Kidney (tissue), 14 donors: ENCODE results near the gene MKNK2. TPM values are rescaled to one million over a fixed set of nuclear protein-coding genes. Genes with fewer than 3 reads are reported as not detected.

Experiments used
- DNase-seq, 5 donors: peaks; one replicate each; pipeline ENCODE4 v3.0.0-alpha.2; 2013 to 2020
- FAIRE-seq: peaks from 2 replicates; lab custom pipeline; 2012; peaks lifted over from hg19 to GRCh38; lab: Jason Lieb, UNC
- H3K27ac ChIP-seq, 2 donors: one replicate each; pipeline ENCODE4 v1.7.0; 2013; ENCODE audit warnings: low read depth in 2 of 2, low read length in 2 of 2, inconsistent platforms in 1 of 2
- H3K27me3 ChIP-seq: one replicate; pipeline ENCODE4 v1.7.1; 2013; ENCODE audit warnings: low read length, inconsistent platforms; ENCODE audit not compliant: control insufficient read depth, insufficient read depth
- H3K36me3 ChIP-seq, 3 donors: one replicate each; pipeline versions ENCODE4 v1.7.0 to v1.7.1; 2013; ENCODE audit warnings: low read length in 3 of 3, control low read depth in 1 of 3, inconsistent platforms in 1 of 3; ENCODE audit not compliant: insufficient read depth in 3 of 3, control insufficient read depth in 2 of 3
- H3K4me1 ChIP-seq, 3 donors: one replicate each; pipeline versions ENCODE4 v1.7.0 to v1.7.1; 2013; ENCODE audit warnings: low read length in 3 of 3, inconsistent platforms in 1 of 3, low read depth in 1 of 3; ENCODE audit not compliant: control insufficient read depth in 2 of 3, insufficient read depth in 2 of 3
- H3K4me3 ChIP-seq, 3 donors: one replicate each; pipeline versions ENCODE4 v1.7.0 to v1.8.1; 2013; ENCODE audit warnings: low read length in 3 of 3, control low read depth in 1 of 3, inconsistent platforms in 1 of 3
- H3K9ac ChIP-seq, 3 donors: one replicate each; pipeline versions ENCODE4 v1.7.0 to v1.7.1; 2013; ENCODE audit warnings: low read length in 3 of 3, control low read depth in 1 of 3, inconsistent platforms in 1 of 3
- H3K9me3 ChIP-seq, 3 donors: one replicate each; pipeline versions ENCODE4 v1.7.0 to v1.7.1; 2013; ENCODE audit warnings: low read length in 3 of 3, control low read depth in 1 of 3, inconsistent platforms in 1 of 3; ENCODE audit not compliant: control insufficient read depth in 2 of 3, insufficient read depth in 1 of 3
- intact Hi-C: fragments of 100-400 bp; cut with DNase I; formaldehyde crosslinking; loops from one replicate; pipeline ENCODE4 v1.11.1; 2022
- polyA plus RNA-seq: library from polyadenylated mRNA; stranded (reverse); fragments of 350-450 nt; fragmentation: Illumina TruSeq; extraction: RNeasy Lipid Tissue Mini Kit (QIAGEN cat#74804); gene quantifications from one replicate; pipeline ENCODE4 v1.2.3, GENCODE V29; 2014; ENCODE audit warnings: low read depth, low replicate concordance; ENCODE audit not compliant: insufficient read depth
- total RNA-seq: library from RNA; stranded (reverse); fragmentation: NEBNext Ultra II Directional; extraction: Animal tissue kit (Norgen Biotek cat#: 25700); gene quantifications from one replicate; pipeline ENCODE4 v1.2.1, GENCODE V29; 2021
- TF ChIP-seq, protein P1 (sequence below): IDR thresholded peaks from 3 replicates; pipeline ENCODE4 v1.5.1; 2012; ENCODE audit warnings: mild to moderate bottlenecking, moderate library complexity, borderline replicate concordance; ENCODE audit not compliant: insufficient read depth; ENCODE audit errors: extremely low read depth
- donor health status: control.
- donor health status: control.
- donor health status: control.
- donor health status: control.
- donor health status: control.
- donor health status: DM: yes; HTN: yes; CAD: no.
- donor health status: Normal renal cell carcinoma (clear cell type).

Gene MKNK2
- total and polyA plus RNA-seq, 2 donors from 2014 or later = 67.2 to 190 TPM

- Histone ChIP-seq H3K9me3 (no peaks in the 10 kb centered on the region), H3K4me1 (no peaks in the 10 kb centered on the region), H3K27ac (no peak overlapping the region), H3K4me3 (no peak overlapping the region), H3K9ac (no peak overlapping the region), H3K36me3 (no peaks in the 10 kb centered on the region), H3K27me3 (no peaks in the 10 kb centered on the region)
- TF ChIP-seq, protein P1, sequence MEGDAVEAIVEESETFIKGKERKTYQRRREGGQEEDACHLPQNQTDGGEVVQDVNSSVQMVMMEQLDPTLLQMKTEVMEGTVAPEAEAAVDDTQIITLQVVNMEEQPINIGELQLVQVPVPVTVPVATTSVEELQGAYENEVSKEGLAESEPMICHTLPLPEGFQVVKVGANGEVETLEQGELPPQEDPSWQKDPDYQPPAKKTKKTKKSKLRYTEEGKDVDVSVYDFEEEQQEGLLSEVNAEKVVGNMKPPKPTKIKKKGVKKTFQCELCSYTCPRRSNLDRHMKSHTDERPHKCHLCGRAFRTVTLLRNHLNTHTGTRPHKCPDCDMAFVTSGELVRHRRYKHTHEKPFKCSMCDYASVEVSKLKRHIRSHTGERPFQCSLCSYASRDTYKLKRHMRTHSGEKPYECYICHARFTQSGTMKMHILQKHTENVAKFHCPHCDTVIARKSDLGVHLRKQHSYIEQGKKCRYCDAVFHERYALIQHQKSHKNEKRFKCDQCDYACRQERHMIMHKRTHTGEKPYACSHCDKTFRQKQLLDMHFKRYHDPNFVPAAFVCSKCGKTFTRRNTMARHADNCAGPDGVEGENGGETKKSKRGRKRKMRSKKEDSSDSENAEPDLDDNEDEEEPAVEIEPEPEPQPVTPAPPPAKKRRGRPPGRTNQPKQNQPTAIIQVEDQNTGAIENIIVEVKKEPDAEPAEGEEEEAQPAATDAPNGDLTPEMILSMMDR = no peak
- intact Hi-C loops = no loop called here
- no peak for DNase-seq
- no peak for FAIRE-seq
Observed at GRCh38 chr19:2011169-2011568, 39.9 kb downstream of the MKNK2 start.

DNA sequence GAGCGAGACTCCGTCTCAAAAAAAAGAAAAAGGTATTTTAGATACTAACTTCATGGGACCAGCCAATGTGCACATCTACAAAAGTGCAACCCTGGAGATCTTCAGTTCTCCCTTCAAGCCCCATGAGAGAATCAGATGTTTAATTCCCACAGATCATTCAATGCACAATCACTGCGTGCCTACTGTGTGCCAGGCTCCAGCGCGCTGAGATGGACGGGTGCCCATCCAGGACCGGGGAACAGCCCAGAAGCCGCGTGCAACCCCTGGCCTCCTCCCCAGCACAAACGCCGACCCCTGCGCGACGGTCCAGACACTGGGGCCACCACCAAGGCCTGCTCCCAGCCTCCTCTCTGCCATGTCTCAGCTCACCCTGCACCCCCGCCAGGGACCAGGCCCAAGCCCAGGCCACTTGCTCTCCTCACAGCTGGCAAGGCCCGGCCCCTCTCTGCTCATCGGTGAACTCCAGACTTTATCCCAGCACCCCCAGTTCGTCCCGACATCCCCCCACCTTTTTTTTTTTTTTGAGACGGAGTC lies 40.8 kb downstream of the MKNK2 start:
- TF ChIP-seq, protein P1 = no peak
- Histone ChIP-seq H3K27ac (no peak overlapping the region), H3K27me3 (no peaks in the 10 kb centered on the region), H3K4me3 (no peak overlapping the region), H3K9ac (no peak overlapping the region), H3K4me1 (peaks cover 0 to under 1% (median 0%) of the 10 kb centered on the region in 3 donors), H3K36me3 (no peaks in the 10 kb centered on the region), H3K9me3 (no peaks in the 10 kb centered on the region)
- intact Hi-C loops = no loop called here
- no peak for FAIRE-seq
- DNase-seq = no peak

- intact Hi-C loops = no loop called here
- Histone ChIP-seq H3K27me3 (no peaks in the 10 kb centered on the region), H3K36me3 (peaks cover 2 to 3% (median 2%) of the 10 kb centered on the region in 3 donors), H3K9ac (no peak overlapping the region), H3K4me1 (peaks cover 0 to 2% (median 0%) of the 10 kb centered on the region in 3 donors), H3K9me3 (no peaks in the 10 kb centered on the region), H3K27ac (no peak overlapping the region), H3K4me3 (no peak overlapping the region)
- DNase-seq = no peak
- TF ChIP-seq, protein P1 = no peak
- FAIRE-seq = no peak
Observed at GRCh38 chr19:2003874-2004273, 47.2 kb downstream of the MKNK2 start.

GRCh38 chr19:1999856-2000515 lies 51.1 kb downstream of the MKNK2 start:
- Histone ChIP-seq H3K4me3 (no peak overlapping the region), H3K27ac (no peak overlapping the region), H3K27me3 (no peaks in the 10 kb centered on the region), H3K36me3 (peaks cover 2 to 4% (median 3%) of the 10 kb centered on the region in 3 donors), H3K9ac (no peak overlapping the region), H3K4me1 (no peaks in the 10 kb centered on the region), H3K9me3 (no peaks in the 10 kb centered on the region)
- TF ChIP-seq, protein P1 = no peak
- DNase-seq (no peak), FAIRE-seq (no peak)
- intact Hi-C loops = no loop called here
